K562 treated with DMSO at 1 percent for 48 hours (cell line): ENCODE measurements around the gene ZFP92. TPM values are rescaled to one million over a fixed set of nuclear protein-coding genes. Genes with fewer than 3 reads are reported as not detected.

Source experiments
- total RNA-seq: library from RNA; unstranded; fragments of 300-600 nt; gene quantifications from 2 replicates; pipeline ENCODE4 v1.2.3, GENCODE V29; 2022; ENCODE audit warnings: low replicate concordance; ENCODE audit errors: extremely low read depth

Gene ZFP92, protein sequence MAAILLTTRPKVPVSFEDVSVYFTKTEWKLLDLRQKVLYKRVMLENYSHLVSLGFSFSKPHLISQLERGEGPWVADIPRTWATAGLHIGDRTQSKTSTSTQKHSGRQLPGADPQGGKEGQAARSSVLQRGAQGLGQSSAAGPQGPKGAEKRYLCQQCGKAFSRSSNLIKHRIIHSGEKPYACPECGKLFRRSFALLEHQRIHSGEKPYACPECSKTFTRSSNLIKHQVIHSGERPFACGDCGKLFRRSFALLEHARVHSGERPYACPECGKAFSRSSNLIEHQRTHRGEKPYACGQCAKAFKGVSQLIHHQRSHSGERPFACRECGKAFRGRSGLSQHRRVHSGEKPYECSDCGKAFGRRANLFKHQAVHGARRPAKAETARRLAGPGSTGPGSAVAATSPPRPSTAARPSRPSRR
- not detected in 2 replicates for total RNA-seq

DNA sequence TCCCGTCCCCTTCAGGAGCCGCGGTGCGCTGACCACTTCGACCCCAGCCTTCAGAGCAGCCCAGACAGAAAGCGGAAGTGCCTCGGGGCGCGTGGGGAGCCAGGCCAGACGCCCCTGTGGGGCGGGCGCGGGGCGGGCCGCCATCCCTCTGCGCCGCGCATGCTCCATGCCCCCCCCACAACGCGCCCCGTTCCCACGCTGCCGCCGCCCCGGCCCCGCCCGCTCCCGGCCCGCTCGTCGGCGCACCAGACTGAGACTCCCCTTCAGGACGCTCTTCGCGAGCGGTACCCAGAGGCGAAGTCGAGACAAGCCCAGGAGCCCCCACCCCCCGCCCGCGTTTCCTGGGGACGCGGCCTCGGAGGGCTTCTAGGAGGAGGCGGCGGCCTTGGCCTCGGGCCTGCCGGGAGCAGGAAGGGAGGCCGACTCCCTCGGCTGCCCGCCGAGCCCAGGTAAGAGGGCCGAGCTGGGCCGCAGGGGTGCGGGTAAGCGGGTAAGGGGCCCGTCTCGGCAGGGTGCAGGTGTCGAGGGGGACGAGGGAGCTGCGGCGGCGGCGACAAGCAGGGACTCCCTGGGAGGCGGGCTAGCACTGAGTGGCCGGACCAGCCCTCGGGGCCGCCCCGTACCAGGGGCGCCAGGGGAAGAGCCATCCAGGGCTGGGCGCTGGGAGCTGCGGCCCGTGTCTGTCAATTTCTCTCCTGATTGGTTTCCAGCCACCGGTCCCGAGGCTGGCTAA, at the start of gene ZFP92:
ZFP92 (plus strand) TSS at position 218 of the 733 bp plus-strand sequence. CDS start 6,851 bp downstream, outside the sequence.

DNA sequence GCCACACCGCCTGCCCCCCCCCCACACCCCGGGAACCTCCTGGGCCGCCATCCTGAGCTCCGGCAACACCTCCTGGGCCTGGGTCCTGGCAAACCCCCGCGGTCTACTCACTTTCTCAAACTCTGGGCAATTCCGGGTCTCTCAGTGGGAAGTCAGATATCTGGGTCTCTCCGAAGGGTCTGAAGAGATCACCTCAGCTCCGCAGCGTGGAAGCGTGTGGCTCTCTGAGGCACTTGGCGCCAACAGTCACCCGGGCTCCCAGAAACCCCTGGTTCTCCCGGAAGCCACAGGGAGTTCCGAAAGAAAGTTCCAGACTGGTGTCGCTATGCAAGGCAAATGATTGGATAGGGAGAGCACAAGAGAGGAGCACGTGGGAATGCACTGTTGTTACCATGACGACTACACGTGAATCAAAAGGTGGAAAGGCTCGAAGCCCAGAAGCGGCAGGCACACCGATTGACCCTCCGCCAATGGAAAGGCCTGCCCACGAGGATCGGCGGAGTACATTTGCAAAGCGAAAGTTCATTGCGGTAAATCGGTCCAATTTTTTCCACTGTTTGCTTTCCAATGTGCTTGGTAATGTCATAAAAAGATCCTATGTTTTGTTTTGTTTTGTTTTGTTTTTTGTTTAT, 10.0 kb upstream of the ZFP92 start, which contains the start of gene PNMA6E:
PNMA6E (minus strand) TSS at position 218 of the 632 bp plus-strand sequence. CDS start 2,501 bp downstream, outside the sequence.

DNA sequence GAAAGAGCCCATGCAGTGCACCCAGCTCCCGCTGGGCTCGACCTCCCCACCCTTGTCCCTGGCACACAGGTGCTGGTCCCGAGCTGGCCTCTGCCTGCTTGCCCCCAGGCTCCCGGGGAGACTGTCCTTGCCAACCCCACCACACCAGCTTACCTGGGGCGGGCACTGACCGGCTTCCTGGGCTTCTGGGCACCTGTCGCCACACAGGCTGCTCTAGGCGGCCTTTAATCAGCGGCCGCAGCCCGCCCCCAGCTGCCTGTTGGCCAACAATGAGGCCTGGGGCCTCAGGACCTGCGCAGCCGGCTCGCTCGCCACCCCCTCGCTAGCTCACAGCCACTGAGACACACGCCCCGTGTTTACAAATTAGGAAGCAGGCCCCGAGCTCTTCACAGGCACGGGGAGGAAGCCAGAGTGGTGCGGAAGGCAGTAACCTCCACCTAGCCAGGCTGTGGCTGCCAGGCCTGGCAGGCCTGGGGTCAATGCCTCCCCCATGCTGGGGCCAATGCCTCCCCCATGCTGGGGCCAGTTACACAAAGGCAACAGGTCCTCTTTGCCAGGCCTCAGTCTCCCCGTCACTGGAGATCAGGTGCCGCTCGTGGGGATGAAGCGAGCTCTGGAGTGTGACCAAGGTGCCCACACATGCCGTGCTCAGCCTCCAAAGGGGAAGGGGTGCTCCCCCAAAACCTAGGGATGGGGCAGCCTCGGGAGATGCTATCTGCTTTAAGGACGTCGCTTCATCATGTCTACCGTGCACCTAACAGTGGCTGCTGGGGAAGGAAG, 34.8 kb downstream of the ZFP92 start, which contains the start of gene TREX2:
TREX2 (minus strand) TSS at position 201 of the 780 bp plus-strand sequence. CDS start 626 bp downstream, outside the sequence.

Other genes starting within 250 kb of the ZFP92 start
- not detected in 2 replicates for gene MAGEA1, start 232.2 kb upstream of the ZFP92 start, total RNA-seq
- not detected in 2 replicates for gene PNMA6F, start 89.7 kb upstream of the ZFP92 start, total RNA-seq
- gene ZNF275, start 77.3 kb upstream of the ZFP92 start, total RNA-seq = not detected in 2 replicates
- not detected in 2 replicates for gene PNMA6E, start 10.1 kb upstream of the ZFP92 start, total RNA-seq
- gene TREX2, start 34.6 kb downstream of the ZFP92 start, total RNA-seq = not detected in 2 replicates
- not detected in 2 replicates for gene HAUS7, start 59.1 kb downstream of the ZFP92 start, total RNA-seq
- gene BGN, start 83.5 kb downstream of the ZFP92 start, total RNA-seq = not detected in 2 replicates
- not detected in 2 replicates for gene ATP2B3, start 106.2 kb downstream of the ZFP92 start, total RNA-seq
- not detected in 2 replicates for gene CCNQ, start 187.7 kb downstream of the ZFP92 start, total RNA-seq
- not detected in 2 replicates for gene DUSP9, start 235.7 kb downstream of the ZFP92 start, total RNA-seq